ENCODE data around the gene HORMAD2. TPM values are rescaled to one million over a fixed set of nuclear protein-coding genes. Genes with fewer than 3 reads are reported as not detected.

HORMAD2 gene
- total and polyA plus RNA-seq, 2 donors (not counting 1 experiment from before 2014, with no cell fraction given): not detected

DNA sequence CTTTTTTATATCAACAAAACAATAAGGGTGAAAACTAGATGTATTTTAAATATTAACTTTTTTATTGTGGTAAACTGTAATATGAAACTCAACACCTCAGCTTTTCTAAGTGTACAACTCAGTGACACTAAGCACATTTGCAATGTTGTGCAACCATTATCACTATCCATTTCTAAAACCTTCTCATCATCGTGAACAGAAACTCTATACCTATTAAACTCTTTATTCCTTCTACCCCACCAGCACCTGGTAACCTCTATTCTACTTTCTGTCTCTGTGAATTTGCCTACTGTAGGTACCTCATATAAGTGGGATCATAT is 9.4 kb downstream of the HORMAD2 start:
- no peak overlapping the region for H3K4me3 ChIP-seq (ENCODE audit: control extremely low read depth in 1 of 5, extremely low read depth in 1 of 5, insufficient read depth in 1 of 5, low read depth in 2 of 5, low read length in 4 of 5)
- Mint-ChIP-seq H3K9me3 (ENCODE audit: insufficient read depth) (no peaks in the 10 kb centered on the region), H3K27me3 (peaks cover 26% of the 10 kb centered on the region), H3K4me3 (no peak overlapping the region), H3K27ac (no peak overlapping the region), H3K4me1 (no peaks in the 10 kb centered on the region)
- no peak for TF ChIP-seq EZH2 (IDR thresholded peaks at IDR 0.05; ENCODE audit: borderline replicate concordance, insufficient read depth, low read depth, low read length, poor library complexity, severe bottlenecking)
- TF ChIP-seq, protein P1, sequence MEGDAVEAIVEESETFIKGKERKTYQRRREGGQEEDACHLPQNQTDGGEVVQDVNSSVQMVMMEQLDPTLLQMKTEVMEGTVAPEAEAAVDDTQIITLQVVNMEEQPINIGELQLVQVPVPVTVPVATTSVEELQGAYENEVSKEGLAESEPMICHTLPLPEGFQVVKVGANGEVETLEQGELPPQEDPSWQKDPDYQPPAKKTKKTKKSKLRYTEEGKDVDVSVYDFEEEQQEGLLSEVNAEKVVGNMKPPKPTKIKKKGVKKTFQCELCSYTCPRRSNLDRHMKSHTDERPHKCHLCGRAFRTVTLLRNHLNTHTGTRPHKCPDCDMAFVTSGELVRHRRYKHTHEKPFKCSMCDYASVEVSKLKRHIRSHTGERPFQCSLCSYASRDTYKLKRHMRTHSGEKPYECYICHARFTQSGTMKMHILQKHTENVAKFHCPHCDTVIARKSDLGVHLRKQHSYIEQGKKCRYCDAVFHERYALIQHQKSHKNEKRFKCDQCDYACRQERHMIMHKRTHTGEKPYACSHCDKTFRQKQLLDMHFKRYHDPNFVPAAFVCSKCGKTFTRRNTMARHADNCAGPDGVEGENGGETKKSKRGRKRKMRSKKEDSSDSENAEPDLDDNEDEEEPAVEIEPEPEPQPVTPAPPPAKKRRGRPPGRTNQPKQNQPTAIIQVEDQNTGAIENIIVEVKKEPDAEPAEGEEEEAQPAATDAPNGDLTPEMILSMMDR (IDR thresholded peaks at IDR 0.05): no peak
- ATAC-seq (ENCODE audit: low read depth) (no peak), DNase-seq (no peak)
- H3K9ac ChIP-seq (ENCODE audit: low read length): no peak overlapping the region
- ChIA-PET CTCF (interaction anchor here (1.2 to 1.3 kb wide), 2 partner anchors 466 to 492 kb away, joined by 3 read pairs; no protein-coding TSS in a partner anchor), POLR2A (no interaction called here)
- no peaks in the 10 kb centered on the region for H4K20me1 ChIP-seq (ENCODE audit: control insufficient read depth, insufficient read depth, low read length, poor library complexity, severe bottlenecking)
- no peak overlapping the region for H2AFZ ChIP-seq (ENCODE audit: insufficient read depth, low read depth, low read length, poor library complexity, severe bottlenecking)
- no peak overlapping the region for H3K4me2 ChIP-seq (replicated peaks; ENCODE audit: low read depth, low read length, poor library complexity, severe bottlenecking)
- H3K27me3 ChIP-seq (replicated peaks in 1 of 4; ENCODE audit: control extremely low read depth in 1 of 4, control insufficient read depth in 3 of 4, insufficient read depth in 4 of 4, low read length in 3 of 4): peaks cover 0 to 3% (median 0%) of the 10 kb centered on the region in 4 experiments
- no peaks in the 10 kb centered on the region for H3K36me3 ChIP-seq (replicated peaks in 1 of 2; ENCODE audit: control extremely low read depth in 1 of 2, control insufficient read depth in 1 of 2, extremely low read depth in 1 of 2, insufficient read depth in 2 of 2, low read length in 1 of 2)
- H3K4me1 ChIP-seq (ENCODE audit: control insufficient read depth in 2 of 2, insufficient read depth in 2 of 2, low read length in 2 of 2): no peaks in the 10 kb centered on the region
- intact Hi-C loops (cut with micrococcal nuclease): loop anchor here (5.0 kb wide), 1 partner anchor 452 kb away; no protein-coding TSS in a partner anchor
- no peaks in the 10 kb centered on the region for H3K79me2 ChIP-seq (ENCODE audit: control insufficient read depth, insufficient read depth, low read length)
- WGBS (ENCODE audit: insufficient coverage): no CpG with 5 or more reads among the region's 1 CpG
- no peak overlapping the region for H3K27ac ChIP-seq (ENCODE audit: low read length in 2 of 2)
- H3K9me3 ChIP-seq (ENCODE audit: control extremely low read depth in 1 of 3, control insufficient read depth in 2 of 3, insufficient read depth in 1 of 3, low read length in 2 of 3): peaks cover 1 to 4% (median 4%) of the 10 kb centered on the region in 3 donors

DNA sequence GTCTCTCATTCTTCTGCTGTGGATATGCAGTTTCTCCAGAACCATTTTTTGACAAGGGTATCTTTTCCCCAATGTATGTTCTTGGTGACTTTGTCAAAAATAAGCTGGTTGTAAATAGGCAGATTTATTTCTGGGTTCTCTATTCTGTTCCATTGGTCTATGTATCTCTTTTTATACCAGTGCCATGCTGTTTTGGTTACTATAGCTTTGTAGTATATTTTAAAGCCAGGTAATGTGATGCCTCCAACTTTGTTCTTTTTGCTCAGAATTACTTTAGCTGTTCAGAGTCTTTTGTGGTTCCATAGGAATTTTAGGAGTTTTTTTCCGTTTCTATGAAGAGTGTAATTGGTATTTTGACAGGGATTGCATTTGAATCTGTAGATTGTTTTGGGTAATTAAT is 12.4 kb downstream of the HORMAD2 start:
- Mint-ChIP-seq H3K27me3 (peaks cover 21% of the 10 kb centered on the region), H3K9me3 (ENCODE audit: insufficient read depth) (no peaks in the 10 kb centered on the region), H3K4me3 (no peak overlapping the region), H3K27ac (no peak overlapping the region), H3K4me1 (no peaks in the 10 kb centered on the region)
- Histone ChIP-seq H3K27ac (ENCODE audit: low read length in 2 of 2) (no peak overlapping the region), H3K36me3 (replicated peaks in 1 of 2; ENCODE audit: control extremely low read depth in 1 of 2, control insufficient read depth in 1 of 2, extremely low read depth in 1 of 2, insufficient read depth in 2 of 2, low read length in 1 of 2) (no peaks in the 10 kb centered on the region), H3K4me1 (ENCODE audit: control insufficient read depth in 2 of 2, insufficient read depth in 2 of 2, low read length in 2 of 2) (no peaks in the 10 kb centered on the region), H3K9me3 (ENCODE audit: control extremely low read depth in 1 of 3, control insufficient read depth in 2 of 3, insufficient read depth in 1 of 3, low read length in 2 of 3) (peaks cover 0 to 8% (median 3%) of the 10 kb centered on the region in 3 donors), H4K20me1 (ENCODE audit: control insufficient read depth, insufficient read depth, low read length, poor library complexity, severe bottlenecking) (no peaks in the 10 kb centered on the region), H3K4me2 (replicated peaks; ENCODE audit: low read depth, low read length, poor library complexity, severe bottlenecking) (no peak overlapping the region), H2AFZ (ENCODE audit: insufficient read depth, low read depth, low read length, poor library complexity, severe bottlenecking) (no peak overlapping the region), H3K27me3 (replicated peaks in 1 of 4; ENCODE audit: control extremely low read depth in 1 of 4, control insufficient read depth in 3 of 4, insufficient read depth in 4 of 4, low read length in 3 of 4) (peaks cover 0 to 5% (median 0%) of the 10 kb centered on the region in 4 experiments), H3K9ac (ENCODE audit: low read length) (no peak overlapping the region), H3K79me2 (ENCODE audit: control insufficient read depth, insufficient read depth, low read length) (no peaks in the 10 kb centered on the region), H3K4me3 (ENCODE audit: control extremely low read depth in 1 of 5, extremely low read depth in 1 of 5, insufficient read depth in 1 of 5, low read depth in 2 of 5, low read length in 4 of 5) (no peak overlapping the region)
- ChIA-PET POLR2A (no interaction called here), CTCF (interaction anchor here (0.7 kb wide), 2 partner anchors 93 to 457 kb away, joined by 3 to 4 read pairs; no protein-coding TSS in a partner anchor)
- no peak for TF ChIP-seq EZH2 (IDR thresholded peaks at IDR 0.05; ENCODE audit: borderline replicate concordance, insufficient read depth, low read depth, low read length, poor library complexity, severe bottlenecking)
- TF ChIP-seq, protein P1 (IDR thresholded peaks at IDR 0.05): no peak
- ATAC-seq (ENCODE audit: low read depth): no peak
- WGBS (ENCODE audit: insufficient coverage): no CpG with 5 or more reads among the region's 1 CpG
- no peak for DNase-seq
- intact Hi-C loops (cut with micrococcal nuclease): no loop called here

Data from B cell (primary cell).